ENCODE results near the gene DDI2. TPM values are rescaled to one million over a fixed set of nuclear protein-coding genes. Genes with fewer than 3 reads are reported as not detected.

DDI2 gene
- total and polyA plus RNA-seq, 4 experiments from 2014 or later = 1.0 to 47.6 (median 25.7) TPM

DNA sequence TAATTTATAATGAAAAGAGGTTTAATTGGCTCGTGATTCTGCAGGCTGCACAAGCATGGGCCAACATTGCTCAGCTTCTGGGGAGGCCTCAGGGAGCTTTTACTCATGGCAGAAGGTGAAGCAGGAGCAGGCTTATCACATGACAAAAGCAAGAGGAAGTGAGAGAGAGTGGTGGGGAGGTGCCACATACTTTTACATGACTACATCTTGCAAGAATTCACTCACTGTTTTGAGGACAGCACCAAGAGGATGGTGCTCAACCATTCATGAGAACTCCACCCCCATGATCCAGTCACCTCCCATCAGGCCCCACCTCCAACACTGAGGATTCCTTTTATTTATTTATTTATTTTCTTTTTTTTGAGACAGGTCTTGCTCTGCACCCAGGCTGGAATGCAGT lies 61.3 kb downstream of the DDI2 start:
- ChIA-PET CTCF (ENCODE audit: partially characterized antibody) (no interaction called here), POLR2A (ENCODE audit: partially characterized antibody) (no interaction called here)
- no peak for DNase-seq
- Mint-ChIP-seq H3K36me3 (peaks cover 0 to 3% of the 10 kb centered on the region in 2 donors), H3K27me3 (no peaks in the 10 kb centered on the region), H3K9me3 (no peaks in the 10 kb centered on the region), H3K4me1 (peaks cover 2 to 6% (median 3%) of the 10 kb centered on the region in 4 donors), H3K4me3 (no peak overlapping the region), H3K27ac (peak overlapping the region in 1 of 7 donors; percentile 41)
- Histone ChIP-seq H3K4me1 (ENCODE audit: insufficient read depth, low read length) (peaks cover 3% of the 10 kb centered on the region), H3K36me3 (ENCODE audit: insufficient read depth, low read length) (no peaks in the 10 kb centered on the region), H3K4me3 (ENCODE audit: low read length in 2 of 2) (no peak overlapping the region), H3K27ac (ENCODE audit: low read depth, low read length) (no peak overlapping the region), H3K27me3 (ENCODE audit: insufficient read depth, low read length) (no peaks in the 10 kb centered on the region), H3K9me3 (ENCODE audit: control insufficient read depth in 1 of 2, low read length in 2 of 2) (no peaks in the 10 kb centered on the region)
- intact Hi-C loops (cut with micrococcal nuclease) = no loop called here

DNA sequence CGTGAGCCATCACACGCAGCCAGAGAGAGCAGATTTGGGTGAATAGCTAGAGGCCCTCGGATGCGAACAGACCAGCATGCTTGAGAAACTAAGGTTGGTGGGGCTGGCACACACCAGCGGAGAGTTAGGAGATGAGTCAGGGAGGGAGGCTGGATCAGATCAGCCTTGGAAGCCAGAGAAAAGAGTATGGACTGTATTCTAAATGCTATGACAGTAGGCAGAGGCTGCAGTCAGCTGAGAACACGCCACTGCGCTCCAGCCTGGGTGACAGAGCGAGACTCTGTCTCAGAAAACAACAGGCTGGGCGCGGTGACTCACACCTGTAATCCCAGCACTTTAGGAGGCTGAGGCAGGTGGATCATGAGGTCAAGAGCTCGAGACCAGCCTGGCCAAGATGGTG lies 62.9 kb downstream of the DDI2 start:
- Mint-ChIP-seq H3K27ac (peak overlapping the region in 2 of 7 donors; percentile 38 to 86), H3K9me3 (no peaks in the 10 kb centered on the region), H3K4me3 (no peak overlapping the region), H3K27me3 (no peaks in the 10 kb centered on the region), H3K36me3 (peaks cover 0 to 7% of the 10 kb centered on the region in 2 donors), H3K4me1 (peaks cover 4 to 10% (median 6%) of the 10 kb centered on the region in 4 donors)
- DNase-seq = no peak
- ChIA-PET CTCF (ENCODE audit: partially characterized antibody) (no interaction called here), POLR2A (ENCODE audit: partially characterized antibody) (interaction anchor here (0.7 kb wide), 1 partner anchor 60 kb away, joined by 3 read pairs; no protein-coding TSS in a partner anchor)
- intact Hi-C loops (cut with micrococcal nuclease) = no loop called here
- H3K36me3 ChIP-seq (ENCODE audit: insufficient read depth, low read length) = no peaks in the 10 kb centered on the region
- H3K9me3 ChIP-seq (ENCODE audit: control insufficient read depth in 1 of 2, low read length in 2 of 2) = no peaks in the 10 kb centered on the region
- no peak overlapping the region for H3K27ac ChIP-seq (ENCODE audit: low read depth, low read length)
- no peaks in the 10 kb centered on the region for H3K27me3 ChIP-seq (ENCODE audit: insufficient read depth, low read length)
- no peak overlapping the region for H3K4me3 ChIP-seq (ENCODE audit: low read length in 2 of 2)
- peaks cover 8% of the 10 kb centered on the region for H3K4me1 ChIP-seq (ENCODE audit: insufficient read depth, low read length)

GRCh38 chr1:15680561-15681348 lies 63.5 kb downstream of the DDI2 start:
- POLR2A ChIA-PET (ENCODE audit: partially characterized antibody) = interaction anchor here (0.7 kb wide), 1 partner anchor 60 kb away, joined by 3 read pairs; no protein-coding TSS in a partner anchor
- no peak for DNase-seq

DNA sequence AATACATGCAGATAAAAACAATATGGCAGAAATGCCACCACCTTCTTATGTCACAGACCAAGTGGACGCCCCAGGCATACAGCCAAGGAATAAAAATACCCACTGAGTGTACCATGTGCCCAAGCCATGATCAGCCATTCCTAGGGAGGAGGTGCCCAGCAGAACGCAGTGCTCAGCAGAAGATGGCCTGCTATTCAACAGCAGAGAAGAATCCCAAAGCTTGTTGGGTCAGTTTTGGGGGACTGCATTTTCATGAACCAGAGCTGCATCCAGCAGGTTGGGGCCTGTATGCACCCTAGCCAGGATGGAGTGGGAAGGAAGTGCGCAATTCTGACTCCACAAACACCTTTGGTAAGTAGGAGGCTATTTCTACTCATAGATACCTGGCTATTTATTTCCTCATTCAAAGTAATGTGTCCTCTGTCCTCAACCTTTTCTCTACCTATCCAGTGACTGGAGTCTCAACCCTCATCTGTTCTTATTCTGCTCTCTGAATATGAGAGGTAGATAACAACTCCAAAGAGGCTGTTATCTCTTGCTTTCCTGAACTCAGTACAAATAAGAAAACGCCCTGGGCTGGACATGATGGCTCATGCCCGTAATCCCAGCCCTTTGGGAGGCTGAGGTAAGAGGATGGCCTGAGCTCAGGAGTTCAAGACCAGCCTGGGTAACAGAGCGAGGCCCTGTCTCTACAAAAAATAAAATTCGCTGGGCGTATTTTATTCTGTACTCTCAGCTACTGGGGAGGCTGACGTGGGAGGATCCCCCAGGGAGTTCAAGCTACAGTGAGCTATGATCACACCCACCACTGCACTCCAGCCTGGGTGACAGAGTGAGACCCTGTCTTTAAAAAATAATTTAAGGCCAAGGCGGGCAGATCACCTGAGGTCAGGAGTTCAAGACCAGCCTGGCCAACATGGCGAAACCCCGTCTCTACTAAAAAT lies 64.4 kb downstream of the DDI2 start:
- Histone ChIP-seq H3K4me1 (ENCODE audit: insufficient read depth, low read length) (peaks cover 20% of the 10 kb centered on the region), H3K27me3 (ENCODE audit: insufficient read depth, low read length) (no peaks in the 10 kb centered on the region), H3K4me3 (ENCODE audit: low read length in 2 of 2) (no peak overlapping the region), H3K27ac (ENCODE audit: low read depth, low read length) (no peak overlapping the region), H3K36me3 (ENCODE audit: insufficient read depth, low read length) (no peaks in the 10 kb centered on the region), H3K9me3 (ENCODE audit: control insufficient read depth in 1 of 2, low read length in 2 of 2) (no peaks in the 10 kb centered on the region)
- H3K4me1 Mint-ChIP-seq = peaks cover 14 to 21% (median 17%) of the 10 kb centered on the region in 4 donors
- H3K36me3 Mint-ChIP-seq = peaks cover 0 to 7% of the 10 kb centered on the region in 2 donors
- H3K4me3 Mint-ChIP-seq = peak overlapping the region; percentile 22 to 89 (median 42)
- no peak for DNase-seq
- CTCF ChIA-PET (ENCODE audit: partially characterized antibody) = interaction anchor here (0.7 kb wide), 1 partner anchor 14 kb away, joined by 3 read pairs; no protein-coding TSS in a partner anchor
- no peaks in the 10 kb centered on the region for H3K9me3 Mint-ChIP-seq
- peak overlapping the region in 5 of 7 donors; percentile 29 to 75 (median 62) for H3K27ac Mint-ChIP-seq
- no peaks in the 10 kb centered on the region for H3K27me3 Mint-ChIP-seq
- POLR2A ChIA-PET (ENCODE audit: partially characterized antibody) = no interaction called here
- intact Hi-C loops (cut with micrococcal nuclease) = no loop called here

More at GRCh38 chr1:15680561-15681348, 63.5 kb downstream of the DDI2 start:
- no peaks in the 10 kb centered on the region for H3K9me3 Mint-ChIP-seq
- intact Hi-C loops (cut with micrococcal nuclease) = no loop called here
- no peaks in the 10 kb centered on the region for H3K27me3 Mint-ChIP-seq
- no peak overlapping the region for H3K27ac ChIP-seq (ENCODE audit: low read depth, low read length)
- peak overlapping the region in 2 of 7 donors; percentile 29 to 75 for H3K27ac Mint-ChIP-seq
- H3K27me3 ChIP-seq (ENCODE audit: insufficient read depth, low read length) = no peaks in the 10 kb centered on the region
- peaks cover 0 to 7% of the 10 kb centered on the region in 2 donors for H3K36me3 Mint-ChIP-seq
- peak overlapping the region in 1 of 8 donors; percentile 80 for H3K4me3 Mint-ChIP-seq
- H3K4me1 Mint-ChIP-seq = peaks cover 10 to 16% (median 12%) of the 10 kb centered on the region in 4 donors
- H3K36me3 ChIP-seq (ENCODE audit: insufficient read depth, low read length) = no peaks in the 10 kb centered on the region
- H3K9me3 ChIP-seq (ENCODE audit: control insufficient read depth in 1 of 2, low read length in 2 of 2) = no peaks in the 10 kb centered on the region
- H3K4me1 ChIP-seq (ENCODE audit: insufficient read depth, low read length) = peaks cover 15% of the 10 kb centered on the region
- H3K4me3 ChIP-seq (ENCODE audit: low read length in 2 of 2) = no peak overlapping the region
- CTCF ChIA-PET (ENCODE audit: partially characterized antibody) = no interaction called here

- no peak overlapping the region for H3K27ac ChIP-seq (ENCODE audit: low read depth, low read length)
- H3K27me3 ChIP-seq (ENCODE audit: insufficient read depth, low read length) = no peaks in the 10 kb centered on the region
- ChIA-PET CTCF (ENCODE audit: partially characterized antibody) (no interaction called here), POLR2A (ENCODE audit: partially characterized antibody) (no interaction called here)
- H3K4me1 Mint-ChIP-seq = peaks cover 19 to 32% (median 25%) of the 10 kb centered on the region in 4 donors
- H3K4me1 ChIP-seq (ENCODE audit: insufficient read depth, low read length) = peaks cover 25% of the 10 kb centered on the region
- H3K4me3 Mint-ChIP-seq = peak overlapping the region; percentile 70 to 89 (median 82)
- no peak for DNase-seq
- H3K27ac Mint-ChIP-seq = peak overlapping the region; percentile 75 to 96 (median 93)
- peaks cover 0 to 8% of the 10 kb centered on the region in 2 donors for H3K36me3 Mint-ChIP-seq
- H3K36me3 ChIP-seq (ENCODE audit: insufficient read depth, low read length) = no peaks in the 10 kb centered on the region
- intact Hi-C loops (cut with micrococcal nuclease) = no loop called here
- H3K9me3 Mint-ChIP-seq = no peaks in the 10 kb centered on the region
- no peak overlapping the region for H3K4me3 ChIP-seq (ENCODE audit: low read length in 2 of 2)
- no peaks in the 10 kb centered on the region for H3K27me3 Mint-ChIP-seq
- H3K9me3 ChIP-seq (ENCODE audit: control insufficient read depth in 1 of 2, low read length in 2 of 2) = no peaks in the 10 kb centered on the region
Measured at GRCh38 chr1:15682936-15683341, 65.7 kb downstream of the DDI2 start.

DNA sequence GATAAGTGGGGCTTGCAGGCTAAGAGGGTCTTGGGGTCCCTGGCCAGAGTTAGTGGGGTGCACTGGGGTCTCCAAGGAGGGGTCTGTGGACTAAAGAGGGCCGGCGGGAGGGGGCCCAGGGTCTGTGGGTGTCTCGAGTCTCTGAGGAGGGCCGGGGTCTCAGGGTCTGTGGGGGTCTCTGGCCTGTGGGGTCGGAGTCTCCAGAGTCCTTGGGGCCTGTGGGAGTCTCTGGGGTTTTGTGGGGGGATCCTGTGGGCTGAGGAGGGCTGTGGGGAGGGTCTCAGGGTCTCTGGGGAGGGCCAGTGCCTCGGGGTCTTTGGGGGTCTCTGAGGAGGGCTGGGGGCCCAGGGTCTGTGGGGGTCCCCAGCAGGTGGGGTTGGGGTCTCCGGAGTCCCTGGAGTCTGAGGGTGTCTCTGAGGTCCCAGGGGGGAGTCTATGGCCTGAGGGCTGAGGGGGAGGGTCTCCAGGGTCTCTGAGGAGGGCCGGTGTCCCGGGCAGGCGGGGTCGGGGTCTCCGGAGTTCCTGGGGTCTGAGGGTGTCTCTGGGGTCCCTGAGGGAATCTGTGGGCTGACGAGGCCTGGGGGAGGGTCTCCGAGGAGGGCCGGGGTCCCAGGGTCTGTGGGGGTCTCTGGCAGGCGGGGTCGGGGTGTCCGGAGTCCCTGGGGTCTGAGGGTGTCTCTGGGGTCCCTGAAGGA lies 66.2 kb downstream of the DDI2 start:
- intact Hi-C loops (cut with micrococcal nuclease) = no loop called here
- Histone ChIP-seq H3K27me3 (ENCODE audit: insufficient read depth, low read length) (no peaks in the 10 kb centered on the region), H3K36me3 (ENCODE audit: insufficient read depth, low read length) (no peaks in the 10 kb centered on the region), H3K4me1 (ENCODE audit: insufficient read depth, low read length) (peaks cover 25% of the 10 kb centered on the region), H3K27ac (ENCODE audit: low read depth, low read length) (peak overlapping the region; percentile 98), H3K9me3 (ENCODE audit: control insufficient read depth in 1 of 2, low read length in 2 of 2) (no peaks in the 10 kb centered on the region), H3K4me3 (ENCODE audit: low read length in 2 of 2) (peak overlapping the region; percentile 57 to 92)
- Mint-ChIP-seq H3K4me1 (peaks cover 20 to 34% (median 27%) of the 10 kb centered on the region in 4 donors), H3K4me3 (peak overlapping the region; percentile 63 to 89 (median 82)), H3K36me3 (peaks cover 0 to 10% of the 10 kb centered on the region in 2 donors), H3K9me3 (no peaks in the 10 kb centered on the region), H3K27ac (peak overlapping the region; percentile 75 to 96 (median 93)), H3K27me3 (no peaks in the 10 kb centered on the region)
- DNase-seq = no peak
- CTCF ChIA-PET (ENCODE audit: partially characterized antibody) = no interaction called here
- POLR2A ChIA-PET (ENCODE audit: partially characterized antibody) = no interaction called here

Data from CD4-positive, alpha-beta memory T cell (primary cell).